ENCODE measurements around the gene TIMP3.

The TIMP3 gene

GRCh38 chr22:32900886-32901635 lies 99.6 kb downstream of the TIMP3 start:
- no peak overlapping the region for H3K4me3 ChIP-seq (ENCODE audit: low read depth in 1 of 2, low read length in 2 of 2)
- no peaks in the 10 kb centered on the region for H3K79me2 ChIP-seq (ENCODE audit: insufficient read depth, low read length)
- no peaks in the 10 kb centered on the region for H3K36me3 ChIP-seq (ENCODE audit: insufficient read depth, low read length)
- no peak for TF ChIP-seq EZH2 (IDR thresholded peaks at IDR 0.05; ENCODE audit: borderline replicate concordance, low read depth, low read length, severe bottlenecking)
- no peak for TF ChIP-seq CTCF (IDR thresholded peaks at IDR 0.05; ENCODE audit: borderline replicate concordance, extremely low read depth, low read length, poor library complexity, severe bottlenecking)
- no peaks in the 10 kb centered on the region for H3K4me1 ChIP-seq (ENCODE audit: insufficient read depth, low read length)
- DNase-seq (no peak), ATAC-seq (ENCODE audit: insufficient read depth, low read depth) (no peak)
- H3K9me3 ChIP-seq (ENCODE audit: insufficient read depth, low read length, severe bottlenecking), result no peaks in the 10 kb centered on the region
- no peaks in the 10 kb centered on the region for H4K20me1 ChIP-seq (ENCODE audit: insufficient read depth, low read length)
- no peaks in the 10 kb centered on the region for H3K27me3 ChIP-seq (ENCODE audit: insufficient read depth, low read length, poor library complexity)
- no peak overlapping the region for H2AFZ ChIP-seq (ENCODE audit: low read depth, low read length)
- H3K4me2 ChIP-seq (ENCODE audit: insufficient read depth, low read length), result no peak overlapping the region
- no peak overlapping the region for H3K9ac ChIP-seq (ENCODE audit: low read depth, low read length)
- no peak overlapping the region for H3K27ac ChIP-seq (ENCODE audit: low read length)

GRCh38 chr22:32901925-32902324 lies 100.4 kb downstream of the TIMP3 start:
- Histone ChIP-seq H3K4me1 (ENCODE audit: insufficient read depth, low read length) (no peaks in the 10 kb centered on the region), H4K20me1 (ENCODE audit: insufficient read depth, low read length) (no peaks in the 10 kb centered on the region), H3K36me3 (ENCODE audit: insufficient read depth, low read length) (no peaks in the 10 kb centered on the region), H3K9me3 (ENCODE audit: insufficient read depth, low read length, severe bottlenecking) (no peaks in the 10 kb centered on the region), H3K27me3 (ENCODE audit: insufficient read depth, low read length, poor library complexity) (no peaks in the 10 kb centered on the region), H2AFZ (ENCODE audit: low read depth, low read length) (no peak overlapping the region), H3K9ac (ENCODE audit: low read depth, low read length) (no peak overlapping the region), H3K4me2 (ENCODE audit: insufficient read depth, low read length) (no peak overlapping the region), H3K79me2 (ENCODE audit: insufficient read depth, low read length) (no peaks in the 10 kb centered on the region), H3K27ac (ENCODE audit: low read length) (no peak overlapping the region), H3K4me3 (ENCODE audit: low read depth in 1 of 2, low read length in 2 of 2) (no peak overlapping the region)
- TF ChIP-seq EZH2 (IDR thresholded peaks at IDR 0.05; ENCODE audit: borderline replicate concordance, low read depth, low read length, severe bottlenecking) (no peak), CTCF (IDR thresholded peaks at IDR 0.05; ENCODE audit: borderline replicate concordance, extremely low read depth, low read length, poor library complexity, severe bottlenecking) (no peak)
- no peak for DNase-seq
- ATAC-seq (ENCODE audit: insufficient read depth, low read depth), result no peak

- Histone ChIP-seq H3K79me2 (ENCODE audit: insufficient read depth, low read length) (no peaks in the 10 kb centered on the region), H3K27me3 (ENCODE audit: insufficient read depth, low read length, poor library complexity) (no peaks in the 10 kb centered on the region), H4K20me1 (ENCODE audit: insufficient read depth, low read length) (no peaks in the 10 kb centered on the region), H3K9ac (ENCODE audit: low read depth, low read length) (no peak overlapping the region), H2AFZ (ENCODE audit: low read depth, low read length) (no peak overlapping the region), H3K4me2 (ENCODE audit: insufficient read depth, low read length) (no peak overlapping the region), H3K36me3 (ENCODE audit: insufficient read depth, low read length) (no peaks in the 10 kb centered on the region), H3K9me3 (ENCODE audit: insufficient read depth, low read length, severe bottlenecking) (no peaks in the 10 kb centered on the region), H3K27ac (ENCODE audit: low read length) (no peak overlapping the region), H3K4me3 (ENCODE audit: low read depth in 1 of 2, low read length in 2 of 2) (no peak overlapping the region), H3K4me1 (ENCODE audit: insufficient read depth, low read length) (no peaks in the 10 kb centered on the region)
- DNase-seq (no peak), ATAC-seq (ENCODE audit: insufficient read depth, low read depth) (no peak)
- no peak for TF ChIP-seq EZH2 (IDR thresholded peaks at IDR 0.05; ENCODE audit: borderline replicate concordance, low read depth, low read length, severe bottlenecking)
- TF ChIP-seq CTCF (IDR thresholded peaks at IDR 0.05; ENCODE audit: borderline replicate concordance, extremely low read depth, low read length, poor library complexity, severe bottlenecking), result no peak
Measured at GRCh38 chr22:32903507-32903906, 102.0 kb downstream of the TIMP3 start.
